H1 (cell line): ENCODE results near the gene PHOX2A. TPM values are rescaled to one million over a fixed set of nuclear protein-coding genes. Genes with fewer than 3 reads are reported as not detected.
A peak's percentile ranks its signal among the peaks of the same experiment; 100 is the strongest.

Source experiments
- CTCF ChIA-PET: fragments of 300-600 bp; sonication (Branson Sonifier 250); formaldehyde crosslinking; loops from one replicate; lab custom pipeline; 2021; ENCODE audit not compliant: partially characterized antibody; lab: Charles Lee
- POLR2A ChIA-PET: fragments of 300-600 bp; sonication (Branson Sonifier 250); formaldehyde crosslinking; loops from one replicate; lab custom pipeline; 2021; ENCODE audit warnings: inconsistent platforms; ENCODE audit not compliant: partially characterized antibody; lab: Charles Lee
- DNase-seq, 2 experiments: peaks; one replicate each; pipeline versions ENCODE4 v3.0.0 to v3.0.0-alpha.2; 2010 to 2022; ENCODE audit warnings: low spot score in 2 of 2, low read depth in 1 of 2, mixed read lengths in 1 of 2
- FAIRE-seq: peaks from 2 replicates; lab custom pipeline; 2011; peaks lifted over from hg19 to GRCh38; lab: Jason Lieb, UNC
- H2AFZ ChIP-seq: 2 replicates; pipeline ENCODE4 v1.8.1; 2012; ENCODE audit warnings: low read length, inconsistent platforms
- H2AK5ac ChIP-seq: 2 replicates; pipeline ENCODE4 v1.6.1; 2013; ENCODE audit warnings: low read depth, low read length
- H2BK120ac ChIP-seq: replicated peaks from 2 replicates; pipeline ENCODE3; 2013; ENCODE audit warnings: low read depth, low read length, inconsistent platforms
- H2BK12ac ChIP-seq: 2 replicates; pipeline ENCODE4 v1.6.1; 2013; ENCODE audit warnings: low read depth, low read length
- H2BK15ac ChIP-seq: 2 replicates; pipeline ENCODE4 v1.6.1; 2013; ENCODE audit warnings: low read length
- H2BK20ac ChIP-seq: 2 replicates; pipeline ENCODE4 v1.6.1; 2013; ENCODE audit warnings: low read length
- H2BK5ac ChIP-seq: 2 replicates; pipeline ENCODE4 v1.6.1; 2013; ENCODE audit warnings: low read depth, low read length
- H3K14ac ChIP-seq: 2 replicates; pipeline ENCODE4 v1.6.1; 2013; ENCODE audit warnings: inconsistent platforms; ENCODE audit not compliant: insufficient read length
- H3K18ac ChIP-seq: 2 replicates; pipeline ENCODE4 v1.6.1; 2013; ENCODE audit warnings: low read length; ENCODE audit errors: extremely low read depth
- H3K23ac ChIP-seq: 2 replicates; pipeline ENCODE4 v1.6.1; 2013; ENCODE audit warnings: inconsistent platforms; ENCODE audit not compliant: insufficient read length
- H3K23me2 ChIP-seq: 2 replicates; pipeline ENCODE4 v1.6.1; 2013; ENCODE audit warnings: low read depth, low read length
- H3K27ac ChIP-seq: 2 replicates; pipeline ENCODE4 v1.6.1; 2011; ENCODE audit warnings: low read depth, low read length, inconsistent platforms
- H3K27me3 ChIP-seq, 4 experiments: replicated peaks in 1 of 4; 1 replicate in 1 of 4; 2 replicates in 3 of 4; pipeline versions ENCODE4 v1.6.1 to v1.8.1; 2011 to 2013; ENCODE audit warnings: low read length in 3 of 4, mild to moderate bottlenecking in 3 of 4, inconsistent platforms in 2 of 4, mixed read lengths in 2 of 4, moderate library complexity in 1 of 4; ENCODE audit not compliant: control insufficient read depth in 3 of 4, insufficient read depth in 3 of 4; ENCODE audit errors: extremely low read depth in 1 of 4
- H3K36me3 ChIP-seq, 4 experiments: 2 replicates each; pipeline versions ENCODE4 v1.6.1 to v1.8.1; 2011 to 2013; ENCODE audit warnings: mild to moderate bottlenecking in 4 of 4, low read length in 3 of 4, moderate library complexity in 2 of 4, control low read depth in 1 of 4, inconsistent platforms in 1 of 4; ENCODE audit not compliant: insufficient read depth in 4 of 4, control insufficient read depth in 2 of 4
- H3K4ac ChIP-seq: replicated peaks from 2 replicates; pipeline ENCODE3; 2013; ENCODE audit warnings: low read length, low read depth, mixed read lengths, inconsistent platforms; ENCODE audit not compliant: insufficient read length
- H3K4me1 ChIP-seq, 4 experiments: replicated peaks in 1 of 4; 1 replicate in 1 of 4; 2 replicates in 3 of 4; pipeline versions ENCODE4 v1.6.1 to v1.8.1; 2011 to 2013; ENCODE audit warnings: low read length in 3 of 4, inconsistent platforms in 2 of 4, mixed read lengths in 1 of 4; ENCODE audit not compliant: insufficient read depth in 4 of 4, control insufficient read depth in 3 of 4
- H3K4me2 ChIP-seq, 2 experiments: 2 replicates each; pipeline versions ENCODE4 v1.6.1 to v1.8.1; 2011 to 2013; ENCODE audit warnings: low read depth in 2 of 2, low read length in 2 of 2, control low read depth in 1 of 2, inconsistent platforms in 1 of 2, mild to moderate bottlenecking in 1 of 2; ENCODE audit not compliant: insufficient read depth in 1 of 2
- H3K4me3 ChIP-seq, 4 experiments: fragments of 200-600, 300-600 bp in 1 of 4; sonication (generic), shearing (Covaris generic), sonication (Bioruptor Twin) in 1 of 4; 2 replicates each; pipeline versions ENCODE4 v1.5.1 to v1.8.1; 2011 to 2016; ENCODE audit warnings: low read length in 4 of 4, low read depth in 3 of 4, control low read depth in 2 of 4, inconsistent platforms in 2 of 4, mild to moderate bottlenecking in 2 of 4, mixed read lengths in 1 of 4, moderate library complexity in 1 of 4; ENCODE audit not compliant: insufficient read depth in 2 of 4; ENCODE audit errors: extremely low read depth in 1 of 4
- H3K56ac ChIP-seq: replicated peaks from 2 replicates; pipeline ENCODE3; 2013; ENCODE audit warnings: low read depth, mild to moderate bottlenecking, mixed read lengths, low read length, inconsistent platforms; ENCODE audit not compliant: insufficient read length
- H3K79me1 ChIP-seq: 2 replicates; pipeline ENCODE4 v1.6.1; 2013; ENCODE audit warnings: low read depth, low read length, control low read depth
- H3K79me2 ChIP-seq, 2 experiments: 2 replicates each; pipeline versions ENCODE4 v1.6.1 to v1.8.1; 2012 to 2013; ENCODE audit warnings: low read length in 2 of 2, mild to moderate bottlenecking in 2 of 2, inconsistent platforms in 1 of 2; ENCODE audit not compliant: insufficient read depth in 2 of 2, control insufficient read depth in 1 of 2
- H3K9ac ChIP-seq, 4 experiments: replicated peaks in 1 of 4; 1 replicate in 1 of 4; 2 replicates in 3 of 4; pipeline versions ENCODE4 v1.6.1 to v1.8.1; 2011 to 2013; ENCODE audit warnings: low read depth in 3 of 4, low read length in 3 of 4, control low read depth in 2 of 4, mild to moderate bottlenecking in 2 of 4, moderate library complexity in 2 of 4, inconsistent platforms in 1 of 4; ENCODE audit errors: extremely low read depth in 1 of 4
- H3K9me3 ChIP-seq, 2 experiments: 2 replicates each; pipeline versions ENCODE4 v1.6.1 to v1.8.1; 2012 to 2013; ENCODE audit warnings: mild to moderate bottlenecking in 2 of 2, moderate library complexity in 2 of 2, control low read depth in 1 of 2, inconsistent platforms in 1 of 2, low read depth in 1 of 2, low read length in 1 of 2, mixed read lengths in 1 of 2; ENCODE audit not compliant: insufficient read depth in 2 of 2
- H4K20me1 ChIP-seq, 2 experiments: replicated peaks in 1 of 2; 2 replicates each; pipeline versions ENCODE3 to v1.8.1; 2011 to 2013; ENCODE audit warnings: inconsistent platforms in 2 of 2, low read length in 2 of 2, mild to moderate bottlenecking in 1 of 2; ENCODE audit not compliant: insufficient read depth in 2 of 2, control insufficient read depth in 1 of 2
- H4K5ac ChIP-seq: 2 replicates; pipeline ENCODE4 v1.6.1; 2013; ENCODE audit warnings: low read length, low read depth, mixed read lengths, inconsistent platforms; ENCODE audit not compliant: insufficient read length
- H4K8ac ChIP-seq: 2 replicates; pipeline ENCODE4 v1.8.0; 2013; ENCODE audit warnings: mild to moderate bottlenecking, moderate library complexity, low read length, inconsistent platforms; ENCODE audit not compliant: insufficient read depth; ENCODE audit errors: extremely low read depth
- H4K91ac ChIP-seq: replicated peaks from 2 replicates; pipeline ENCODE3; 2013; ENCODE audit warnings: low read length, mixed read lengths, inconsistent platforms; ENCODE audit not compliant: insufficient read length
- CTBP2 ChIP-seq: IDR thresholded peaks from 2 replicates; pipeline ENCODE4 v1.7.0; 2011; ENCODE audit warnings: borderline replicate concordance, mild to moderate bottlenecking, moderate library complexity, mixed read lengths, low read length; ENCODE audit not compliant: insufficient read depth, insufficient read length
- CTCF ChIP-seq, 3 experiments: IDR thresholded peaks; 1 replicate in 2 of 3; 2 replicates in 1 of 3; pipeline versions ENCODE4 v1.5.1 to v1.6.1; 2011; ENCODE audit warnings: low read length in 3 of 3, mild to moderate bottlenecking in 3 of 3, inconsistent platforms in 2 of 3, low read depth in 1 of 3, moderate library complexity in 1 of 3; ENCODE audit not compliant: insufficient read depth in 1 of 3; ENCODE audit errors: control extremely low read depth in 1 of 3
- HDAC6 ChIP-seq: IDR thresholded peaks from one replicate; pipeline ENCODE4 v1.7.1; 2012; ENCODE audit warnings: low read depth, mild to moderate bottlenecking, inconsistent platforms, low read length, moderate library complexity
- KDM5A ChIP-seq: fragments of 200-600 bp; IDR thresholded peaks from 2 replicates; pipeline ENCODE4 v1.7.1; 2012; ENCODE audit warnings: mild to moderate bottlenecking, low read length, inconsistent platforms, mixed read lengths
- NRF1 ChIP-seq: IDR thresholded peaks from 2 replicates; pipeline ENCODE4 v1.6.1; 2011; ENCODE audit warnings: mild to moderate bottlenecking, low read depth, low read length, improper control_type of control experiment
- RNF2 ChIP-seq: fragments of 200-900, 300-1000 bp; sonication (generic); IDR thresholded peaks from 2 replicates; pipeline ENCODE4 v1.7.1; 2016; ENCODE audit warnings: borderline replicate concordance, low read depth, mild to moderate bottlenecking, antibody characterized with exemption, low read length; ENCODE audit not compliant: poor library complexity, severe bottlenecking; ENCODE audit errors: missing control alignments
- SP2 ChIP-seq: IDR thresholded peaks from 2 replicates; pipeline ENCODE4 v1.6.1; 2012; ENCODE audit warnings: mild to moderate bottlenecking, low read length, inconsistent platforms
- SUZ12 ChIP-seq: fragments of 200-600 bp; sonication (generic); IDR thresholded peaks from 2 replicates; pipeline ENCODE4 v1.6.1; 2012; ENCODE audit warnings: mild to moderate bottlenecking, inconsistent platforms, low read length, moderate library complexity, mixed read lengths
- ZNF274 ChIP-seq: IDR thresholded peaks from 2 replicates; pipeline ENCODE4 v1.7.0; 2012; ENCODE audit warnings: low read length, borderline replicate concordance; ENCODE audit errors: extremely low read depth
- WGBS, 2 experiments: shearing (Covaris generic) in 1 of 2; methylation state at CpG; one replicate each; pipeline versions ENCODE4 v1.1.6 to v1.1.7; 2013 to 2015; ENCODE audit warnings: low lambda C conversion rate in 2 of 2, mixed read lengths in 2 of 2, inconsistent platforms in 1 of 2, low coverage in 1 of 2, missing lambda C conversion rate in 1 of 2; ENCODE audit not compliant: insufficient replicate concordance in 2 of 2, insufficient coverage in 1 of 2, insufficient read length in 1 of 2; ENCODE audit errors: extremely low coverage in 1 of 2, missing lambda C conversion rate in 1 of 2; 5-methylcytosine and 5-hydroxymethylcytosine counted together
- polyA plus RNA-seq, 7 experiments: library from polyadenylated mRNA; depleted of rRNA in 3 of 7; stranded (reverse) in 5 of 7; unstranded in 2 of 7; fragments of >200 nt in 5 of 7; fragments of 200-250 nt in 2 of 7; gene quantifications; 1 replicate in 5 of 7; 2 replicates in 1 of 7; 4 replicates in 1 of 7; pipeline versions ENCODE4 v1.2.1 to v1.2.3, GENCODE V29; 2011 to 2013; ENCODE audit warnings: missing spikeins in 2 of 7, mixed read lengths in 2 of 7
- total RNA-seq: library from RNA; stranded (reverse); fragmentation: NEBNext Ultra II Directional; extraction: Animal tissue kit (Norgen Biotek cat#: 25700); gene quantifications from 2 replicates; pipeline ENCODE4 v1.2.1, GENCODE V29; 2021

Gene PHOX2A
- total and polyA plus RNA-seq, 2 of the 8 experiments (the other 6 are each of a cell fraction or from before 2014, with no cell fraction given) = 0.67 TPM; not detected in 1

GRCh38 chr11:72232260-72233055, 11.5 kb downstream of the PHOX2A start:
- Histone ChIP-seq H3K4ac (no peak overlapping the region), H3K56ac (no peak overlapping the region), H3K27me3 (no peaks in the 10 kb centered on the region), H2AFZ (no peak overlapping the region), H2BK12ac (no peak overlapping the region), H3K23ac (no peak overlapping the region), H2BK120ac (no peak overlapping the region), H4K91ac (no peak overlapping the region), H3K9ac (no peak overlapping the region), H3K9me3 (no peaks in the 10 kb centered on the region), H4K5ac (no peak overlapping the region), H4K20me1 (peaks cover 16 to 17% of the 10 kb centered on the region in 2 experiments), H2BK15ac (no peak overlapping the region), H2BK5ac (no peak overlapping the region), H2AK5ac (no peak overlapping the region), H3K27ac (no peak overlapping the region), H3K79me1 (peaks cover 3% of the 10 kb centered on the region), H3K4me3 (no peak overlapping the region), H3K79me2 (no peaks in the 10 kb centered on the region), H4K8ac (no peak overlapping the region), H3K4me1 (peaks cover 0 to 3% (median 2%) of the 10 kb centered on the region in 4 experiments; a peak in 5 of 7 replicates), H3K23me2 (peaks cover 1% of the 10 kb centered on the region; the same call in 1 of the 2 replicates), H3K14ac (no peak overlapping the region), H3K4me2 (no peak overlapping the region), H3K18ac (no peak overlapping the region), H2BK20ac (no peak overlapping the region), H3K36me3 (peaks cover 29 to 71% (median 66%) of the 10 kb centered on the region in 4 experiments)
- DNase-seq (peak in 1 of 2 experiments; percentile 34), FAIRE-seq (no peak)
- ChIA-PET CTCF (no interaction called here), POLR2A (interaction anchor here (1.3 kb wide), 1 partner anchor 9 kb away, joined by 3 read pairs; no protein-coding TSS in a partner anchor)
- 93% methylated on average over 18 of the region's 18 CpGs; no CpG with 5 or more reads in 1 of the 2 experiments for WGBS, 2 experiments
- TF ChIP-seq KDM5A = no peak
- TF ChIP-seq CTCF (IDR thresholded peaks at IDR 0.05; ENCODE audit: control extremely low read depth in 1 of 3, insufficient read depth in 1 of 3, low read depth in 1 of 3, low read length in 3 of 3) = no peak
- no peak for TF ChIP-seq CTBP2
- no peak for TF ChIP-seq SP2
- TF ChIP-seq HDAC6 = no peak
- TF ChIP-seq SUZ12 = no peak
- TF ChIP-seq ZNF274 = no peak
- no peak for TF ChIP-seq NRF1
- no peak for TF ChIP-seq RNF2
